WTC11 (cell line): ENCODE measurements around the gene ZBED5. TPM values are rescaled to one million over a fixed set of nuclear protein-coding genes. Genes with fewer than 3 reads are reported as not detected.
A peak's percentile ranks its signal among the peaks of the same experiment; 100 is the strongest.

Experiments
- ATAC-seq: fragments of 200-7000 bp; cut with Tn5 transposase; 2 replicates; pipeline ENCODE4 v1.10.0; 2021; ENCODE audit warnings: mild to moderate bottlenecking, moderate library complexity
- Bru-seq: library from RNA; stranded (reverse); fragments of 400-500 nt; gene quantifications from one replicate; lab custom pipeline; 2021; lab: Mats Ljungman, UMichigan
- CTCF ChIA-PET: fragments of 300-600 bp; sonication (Branson Sonifier 250); formaldehyde crosslinking; loops from one replicate; lab custom pipeline; 2021; ENCODE audit warnings: antibody characterized with exemption; lab: Charles Lee
- POLR2A ChIA-PET: fragments of 350-600 bp; sonication (Branson Sonifier 250); formaldehyde crosslinking; loops from one replicate; lab custom pipeline; 2021; ENCODE audit warnings: antibody characterized with exemption; lab: Charles Lee
- DNase-seq: peaks from one replicate; pipeline ENCODE4 v3.0.0; 2021; ENCODE audit warnings: low spot score
- H3K27ac Mint-ChIP-seq: 2 replicates; pipeline ENCODE4 v1.8.0; 2021; ENCODE audit warnings: mixed read lengths
- H3K27me3 Mint-ChIP-seq: 2 replicates; pipeline ENCODE4 v1.8.0; 2021; ENCODE audit warnings: low read depth, mild to moderate bottlenecking, moderate library complexity, mixed read lengths
- H3K36me3 Mint-ChIP-seq: 2 replicates; pipeline ENCODE4 v1.8.0; 2021; ENCODE audit warnings: mixed read lengths
- H3K4me1 Mint-ChIP-seq: 2 replicates; pipeline ENCODE4 v1.8.0; 2022; ENCODE audit warnings: mixed read lengths
- H3K4me3 Mint-ChIP-seq: 2 replicates; pipeline ENCODE4 v1.8.0; 2021; ENCODE audit warnings: mild to moderate bottlenecking, moderate library complexity, mixed read lengths
- H3K9me3 Mint-ChIP-seq: 2 replicates; pipeline ENCODE4 v1.8.0; 2021; ENCODE audit warnings: mixed read lengths
- ETV6 ChIP-seq: sonication (generic); formaldehyde crosslinking; IDR thresholded peaks from 2 replicates; pipeline ENCODE4 v1.8.1; 2022; ENCODE audit warnings: mild to moderate bottlenecking, missing genetic modification reagents
- FOXP1 ChIP-seq: sonication (generic); formaldehyde crosslinking; IDR thresholded peaks from 2 replicates; pipeline ENCODE4 v1.8.0; 2022; ENCODE audit warnings: missing genetic modification reagents, mild to moderate bottlenecking, moderate library complexity, borderline replicate concordance
- GABPB1 ChIP-seq: sonication (generic); formaldehyde crosslinking; IDR thresholded peaks from 2 replicates; pipeline ENCODE4 v1.8.1; 2023; ENCODE audit warnings: mild to moderate bottlenecking, missing genetic modification reagents
- HMGXB4 ChIP-seq: sonication (generic); formaldehyde crosslinking; IDR thresholded peaks from 2 replicates; pipeline ENCODE4 v1.8.1; 2023; ENCODE audit warnings: mild to moderate bottlenecking, moderate library complexity, missing genetic modification reagents
- JAZF1 ChIP-seq: fragments of 250-450 bp; sonication (Bioruptor Pico); IDR thresholded peaks from 2 replicates; pipeline ENCODE4 v1.9.0; 2021; ENCODE audit warnings: moderate library complexity, mild to moderate bottlenecking, inconsistent platforms
- JUN ChIP-seq: sonication (generic); formaldehyde crosslinking; IDR thresholded peaks from 2 replicates; pipeline ENCODE4 v1.8.0; 2023; ENCODE audit warnings: mild to moderate bottlenecking, missing genetic modification reagents
- NFATC4 ChIP-seq: fragments of 250-450 bp; sonication (Bioruptor Pico); IDR thresholded peaks from 2 replicates; pipeline ENCODE4 v1.9.0; 2021; ENCODE audit warnings: mild to moderate bottlenecking
- PRDM15 ChIP-seq: sonication (generic); formaldehyde crosslinking; IDR thresholded peaks from 2 replicates; pipeline ENCODE4 v1.8.0; 2022; ENCODE audit warnings: missing genetic modification reagents
- SMAD3 ChIP-seq: sonication (generic); formaldehyde crosslinking; IDR thresholded peaks from 2 replicates; pipeline ENCODE4 v1.8.0; 2022; ENCODE audit warnings: missing genetic modification reagents, mild to moderate bottlenecking, borderline replicate concordance
- SP1 ChIP-seq: sonication (generic); formaldehyde crosslinking; conservative IDR thresholded peaks from 2 replicates; pipeline ENCODE4 v1.8.1; 2022; ENCODE audit warnings: missing genetic modification reagents
- TEAD1 ChIP-seq: sonication (generic); formaldehyde crosslinking; IDR thresholded peaks from 2 replicates; pipeline ENCODE4 v1.8.0; 2022; ENCODE audit warnings: mild to moderate bottlenecking, missing genetic modification reagents
- ZBTB43 ChIP-seq: sonication (generic); formaldehyde crosslinking; IDR thresholded peaks from 2 replicates; pipeline ENCODE4 v1.8.1; 2023; ENCODE audit warnings: mild to moderate bottlenecking, missing genetic modification reagents
- ZNF121 ChIP-seq: sonication (generic); formaldehyde crosslinking; IDR thresholded peaks from 2 replicates; pipeline ENCODE4 v1.8.0; 2023; ENCODE audit warnings: missing genetic modification reagents
- ZNF219 ChIP-seq: sonication (generic); formaldehyde crosslinking; IDR thresholded peaks from 2 replicates; pipeline ENCODE4 v1.8.0; 2023; ENCODE audit warnings: missing genetic modification reagents, mild to moderate bottlenecking, borderline replicate concordance
- ZNF232 ChIP-seq: sonication (generic); formaldehyde crosslinking; IDR thresholded peaks from 2 replicates; pipeline ENCODE4 v1.8.0; 2022; ENCODE audit warnings: mild to moderate bottlenecking, missing genetic modification reagents
- long read RNA-seq, 3 experiments: library from RNA in 1 of 3; library from capped mRNA in 1 of 3; library from polyadenylated mRNA in 1 of 3; unstranded in 2 of 3; stranded (forward) in 1 of 3; transcript quantifications; one replicate each; pipeline ENCODE4 v2.0.0, GENCODE V29; 2021
- total RNA-seq: library from RNA; stranded (reverse); gene quantifications from 3 replicates; pipeline ENCODE4 v1.2.3, GENCODE V29; 2021
- TF ChIP-seq, protein P1 (sequence below): sonication (generic); formaldehyde crosslinking; IDR thresholded peaks from 2 replicates; pipeline ENCODE4 v1.8.0; 2022; ENCODE audit warnings: mild to moderate bottlenecking, missing genetic modification reagents
- TF ChIP-seq, protein P2 (sequence below): sonication (generic); formaldehyde crosslinking; IDR thresholded peaks from 2 replicates; pipeline ENCODE4 v1.8.0; 2023; ENCODE audit warnings: missing genetic modification reagents, mild to moderate bottlenecking, borderline replicate concordance
- TF ChIP-seq, protein P3 (sequence below): sonication (generic); formaldehyde crosslinking; IDR thresholded peaks from 2 replicates; pipeline ENCODE4 v1.8.1; 2022; ENCODE audit warnings: mild to moderate bottlenecking, moderate library complexity, missing genetic modification reagents
- TF ChIP-seq, protein P4 (sequence below): sonication (generic); formaldehyde crosslinking; IDR thresholded peaks from 2 replicates; pipeline ENCODE4 v1.8.1; 2023; ENCODE audit warnings: mild to moderate bottlenecking, missing genetic modification reagents, moderate library complexity

The ZBED5 gene
- total RNA-seq (44.9 to 49.5 TPM (median 48.7 TPM) in 3 replicates), Bru-seq, nascent RNA (percentile 99 among the genes with signal in this experiment)
- long read RNA-seq, experiment 1, transcript ZBED5-201 (3 exons, 2,512 nt): major isoform, 58 of 115 reads
- long read RNA-seq, experiment 1, transcript ZBED5-204 (3 exons, 1,512 nt): minor isoform, 5 of 115 reads
- long read RNA-seq, experiment 1, transcript ZBED5-202 (3 exons, 2,741 nt): minor isoform, 18 of 115 reads
- long read RNA-seq, experiment 1, partial matches to known transcripts: 3 of 115 reads
- long read RNA-seq, experiment 1, other reads (novel, unspliced or antisense): 31 of 115 reads
- long read RNA-seq, experiment 2, transcript ZBED5-202 (3 exons, 2,741 nt): minor isoform, 7 of 51 reads
- long read RNA-seq, experiment 2, transcript ZBED5-201 (3 exons, 2,512 nt): major isoform, 24 of 51 reads
- long read RNA-seq, experiment 2, partial matches to known transcripts: 3 of 51 reads
- long read RNA-seq, experiment 2, other reads (novel, unspliced or antisense): 17 of 51 reads
- long read RNA-seq, experiment 3, transcript ZBED5-202 (3 exons, 2,741 nt): minor isoform, 5 of 37 reads
- long read RNA-seq, experiment 3, transcript ZBED5-201 (3 exons, 2,512 nt): major isoform, 27 of 37 reads
- long read RNA-seq, experiment 3, partial matches to known transcripts: 0 of 37 reads
- long read RNA-seq, experiment 3, other reads (novel, unspliced or antisense): 2 of 37 reads

DNA sequence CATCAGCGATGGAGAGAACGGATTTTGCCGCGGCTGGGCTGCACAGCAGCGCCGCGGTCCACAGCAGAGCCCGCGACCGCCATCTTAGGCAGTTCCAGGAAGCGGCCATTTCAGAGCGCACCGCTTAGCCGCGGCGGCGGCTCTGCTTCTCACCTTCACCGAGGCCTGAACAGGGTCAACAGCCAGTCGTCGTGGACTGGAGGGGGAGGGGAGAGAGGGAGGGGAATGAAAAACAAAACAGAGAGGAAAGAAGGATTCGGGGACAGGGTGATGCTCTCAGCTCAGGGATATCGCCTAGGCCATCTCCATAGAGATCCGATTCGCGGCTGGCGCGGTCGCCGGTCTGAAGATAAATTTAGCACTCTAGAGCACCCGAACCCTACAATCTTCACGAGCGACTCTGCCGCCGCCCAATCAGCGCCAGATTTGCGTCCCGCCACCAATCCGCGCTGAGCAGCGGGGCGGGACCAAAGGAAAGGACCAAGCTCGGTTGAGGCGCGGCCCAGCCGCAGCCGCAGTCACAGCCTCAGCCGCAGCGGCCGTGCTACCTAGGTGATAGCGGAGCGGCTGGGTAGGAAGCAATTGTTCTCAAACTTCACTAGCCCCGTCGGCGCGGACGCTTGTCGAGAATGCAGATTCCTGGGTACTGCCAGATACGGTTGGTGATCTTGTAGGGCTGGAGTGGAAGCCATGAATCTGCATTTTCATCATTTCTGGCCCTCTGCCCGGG is at the start of gene ZBED5:
ZBED5 (minus strand) TSS at position 345 of the 730 bp plus-strand sequence. CDS start 3,108 bp downstream, outside the sequence.
- DNase-seq (peak; percentile 96), ATAC-seq (peak; percentile 96)
- ChIA-PET CTCF (interaction anchor here (1.0 to 3.1 kb wide), 10 partner anchors 9 to 87 kb away, joined by 3 to 17 read pairs (median 6); partner anchors contain the start of gene EIF4G2), POLR2A (interaction anchor here (0.5 to 3.1 kb wide), 16 partner anchors 8 to 1260 kb away, joined by 3 to 130 read pairs (median 4); partner anchors contain the start of gene EIF4G2)
- Mint-ChIP-seq H3K36me3 (peaks cover 34% of the 10 kb centered on the region), H3K4me3 (peak within 1 kb of the TSS; percentile 100), H3K4me1 (peaks cover 30% of the 10 kb centered on the region), H3K9me3 (no peaks in the 10 kb centered on the region), H3K27me3 (no peaks in the 10 kb centered on the region), H3K27ac (peak within 1 kb of the TSS; percentile 100)
- TF ChIP-seq ZNF219 (CRISPR knock-in tag) (no peak), ZNF121 (no peak), ZBTB43 (CRISPR knock-in tag) (peak; percentile 17; the same call in 1 of the 2 replicates), FOXP1 (CRISPR knock-in tag) (peak; percentile 76; the same call in 1 of the 2 replicates), TEAD1 (CRISPR knock-in tag) (peak; percentile 41; the same call in 1 of the 2 replicates), ZNF232 (CRISPR knock-in tag) (0 out of 2 replicates have a peak, but pooled peaks have one; percentile 40), ETV6 (CRISPR knock-in tag) (peak; percentile 62; the same call in 1 of the 2 replicates), SP1 (CRISPR knock-in tag) (peak; percentile 58; the same call in 1 of the 2 replicates), GABPB1 (peak; percentile 20), JUN (0 out of 2 replicates have a peak, but pooled peaks have one; percentile 32), NFATC4 (no peak), SMAD3 (CRISPR knock-in tag) (peak; percentile 39; the same call in 1 of the 2 replicates), PRDM15 (CRISPR knock-in tag) (no peak), HMGXB4 (CRISPR knock-in tag) (peak; percentile 48; the same call in 1 of the 2 replicates), JAZF1 (no peak)
- TF ChIP-seq, protein P1, sequence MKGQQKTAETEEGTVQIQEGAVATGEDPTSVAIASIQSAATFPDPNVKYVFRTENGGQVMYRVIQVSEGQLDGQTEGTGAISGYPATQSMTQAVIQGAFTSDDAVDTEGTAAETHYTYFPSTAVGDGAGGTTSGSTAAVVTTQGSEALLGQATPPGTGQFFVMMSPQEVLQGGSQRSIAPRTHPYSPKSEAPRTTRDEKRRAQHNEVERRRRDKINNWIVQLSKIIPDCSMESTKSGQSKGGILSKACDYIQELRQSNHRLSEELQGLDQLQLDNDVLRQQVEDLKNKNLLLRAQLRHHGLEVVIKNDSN (CRISPR knock-in tag): no peak
- TF ChIP-seq, protein P2, sequence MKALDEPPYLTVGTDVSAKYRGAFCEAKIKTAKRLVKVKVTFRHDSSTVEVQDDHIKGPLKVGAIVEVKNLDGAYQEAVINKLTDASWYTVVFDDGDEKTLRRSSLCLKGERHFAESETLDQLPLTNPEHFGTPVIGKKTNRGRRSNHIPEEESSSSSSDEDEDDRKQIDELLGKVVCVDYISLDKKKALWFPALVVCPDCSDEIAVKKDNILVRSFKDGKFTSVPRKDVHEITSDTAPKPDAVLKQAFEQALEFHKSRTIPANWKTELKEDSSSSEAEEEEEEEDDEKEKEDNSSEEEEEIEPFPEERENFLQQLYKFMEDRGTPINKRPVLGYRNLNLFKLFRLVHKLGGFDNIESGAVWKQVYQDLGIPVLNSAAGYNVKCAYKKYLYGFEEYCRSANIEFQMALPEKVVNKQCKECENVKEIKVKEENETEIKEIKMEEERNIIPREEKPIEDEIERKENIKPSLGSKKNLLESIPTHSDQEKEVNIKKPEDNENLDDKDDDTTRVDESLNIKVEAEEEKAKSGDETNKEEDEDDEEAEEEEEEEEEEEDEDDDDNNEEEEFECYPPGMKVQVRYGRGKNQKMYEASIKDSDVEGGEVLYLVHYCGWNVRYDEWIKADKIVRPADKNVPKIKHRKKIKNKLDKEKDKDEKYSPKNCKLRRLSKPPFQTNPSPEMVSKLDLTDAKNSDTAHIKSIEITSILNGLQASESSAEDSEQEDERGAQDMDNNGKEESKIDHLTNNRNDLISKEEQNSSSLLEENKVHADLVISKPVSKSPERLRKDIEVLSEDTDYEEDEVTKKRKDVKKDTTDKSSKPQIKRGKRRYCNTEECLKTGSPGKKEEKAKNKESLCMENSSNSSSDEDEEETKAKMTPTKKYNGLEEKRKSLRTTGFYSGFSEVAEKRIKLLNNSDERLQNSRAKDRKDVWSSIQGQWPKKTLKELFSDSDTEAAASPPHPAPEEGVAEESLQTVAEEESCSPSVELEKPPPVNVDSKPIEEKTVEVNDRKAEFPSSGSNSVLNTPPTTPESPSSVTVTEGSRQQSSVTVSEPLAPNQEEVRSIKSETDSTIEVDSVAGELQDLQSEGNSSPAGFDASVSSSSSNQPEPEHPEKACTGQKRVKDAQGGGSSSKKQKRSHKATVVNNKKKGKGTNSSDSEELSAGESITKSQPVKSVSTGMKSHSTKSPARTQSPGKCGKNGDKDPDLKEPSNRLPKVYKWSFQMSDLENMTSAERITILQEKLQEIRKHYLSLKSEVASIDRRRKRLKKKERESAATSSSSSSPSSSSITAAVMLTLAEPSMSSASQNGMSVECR (CRISPR knock-in tag): peak; percentile 51; the same call in 1 of the 2 replicates
- TF ChIP-seq, protein P3, sequence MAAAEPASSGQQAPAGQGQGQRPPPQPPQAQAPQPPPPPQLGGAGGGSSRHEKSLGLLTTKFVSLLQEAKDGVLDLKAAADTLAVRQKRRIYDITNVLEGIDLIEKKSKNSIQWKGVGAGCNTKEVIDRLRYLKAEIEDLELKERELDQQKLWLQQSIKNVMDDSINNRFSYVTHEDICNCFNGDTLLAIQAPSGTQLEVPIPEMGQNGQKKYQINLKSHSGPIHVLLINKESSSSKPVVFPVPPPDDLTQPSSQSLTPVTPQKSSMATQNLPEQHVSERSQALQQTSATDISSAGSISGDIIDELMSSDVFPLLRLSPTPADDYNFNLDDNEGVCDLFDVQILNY (CRISPR knock-in tag): peak; percentile 32; the same call in 1 of the 2 replicates
- TF ChIP-seq, protein P4, sequence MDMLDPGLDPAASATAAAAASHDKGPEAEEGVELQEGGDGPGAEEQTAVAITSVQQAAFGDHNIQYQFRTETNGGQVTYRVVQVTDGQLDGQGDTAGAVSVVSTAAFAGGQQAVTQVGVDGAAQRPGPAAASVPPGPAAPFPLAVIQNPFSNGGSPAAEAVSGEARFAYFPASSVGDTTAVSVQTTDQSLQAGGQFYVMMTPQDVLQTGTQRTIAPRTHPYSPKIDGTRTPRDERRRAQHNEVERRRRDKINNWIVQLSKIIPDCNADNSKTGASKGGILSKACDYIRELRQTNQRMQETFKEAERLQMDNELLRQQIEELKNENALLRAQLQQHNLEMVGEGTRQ (CRISPR knock-in tag): no peak
